ENCODE measurements around the gene SMTNL2. TPM values are rescaled to one million over a fixed set of nuclear protein-coding genes. Genes with fewer than 3 reads are reported as not detected.

The SMTNL2 gene
- total and polyA plus RNA-seq, 2 of the 4 experiments (the other 2 are of a cell fraction) = not detected

GRCh38 chr17:4588898-4589625, 4.7 kb downstream of the SMTNL2 start:
- Histone ChIP-seq H4K8ac (ENCODE audit: low read depth in 2 of 2, low read length in 2 of 2) (no peak overlapping the region), H3K14ac (replicated peaks; ENCODE audit: low read depth, low read length) (no peak overlapping the region), H3K18ac (ENCODE audit: low read depth, low read length) (no peak overlapping the region), H3K23ac (ENCODE audit: low read depth, low read length) (no peak overlapping the region), H3K4me2 (ENCODE audit: low read depth, low read length) (no peak overlapping the region), H3K36me3 (ENCODE audit: control insufficient read depth, insufficient read depth, low read length) (no peaks in the 10 kb centered on the region), H4K20me1 (ENCODE audit: insufficient read depth, low read length) (no peaks in the 10 kb centered on the region), H3K4me1 (ENCODE audit: control insufficient read depth, insufficient read depth, low read length) (peaks cover 4% of the 10 kb centered on the region; the same call in 1 of the 2 replicates), H2BK120ac (ENCODE audit: low read depth, low read length) (no peak overlapping the region), H2AK5ac (ENCODE audit: low read depth, low read length) (no peak overlapping the region), H2AK9ac (replicated peaks; ENCODE audit: low read depth, low read length, poor library complexity) (no peak overlapping the region), H2BK20ac (ENCODE audit: low read depth, low read length) (no peak overlapping the region), H3K56ac (ENCODE audit: extremely low read depth, insufficient read depth, low read length) (no peak overlapping the region), H2BK15ac (ENCODE audit: low read depth, low read length) (no peak overlapping the region), H4K5ac (ENCODE audit: low read depth, low read length) (no peak overlapping the region), H2BK5ac (ENCODE audit: low read depth, low read length, poor library complexity, severe bottlenecking) (no peak overlapping the region), H3K79me1 (ENCODE audit: low read depth in 1 of 2, low read length in 2 of 2) (no peaks in the 10 kb centered on the region), H3K9me3 (ENCODE audit: control insufficient read depth, insufficient read depth, low read length) (no peaks in the 10 kb centered on the region), H3K4me3 (ENCODE audit: insufficient read depth, low read depth, low read length) (no peak overlapping the region), H3K9me1 (ENCODE audit: insufficient read depth, low read length) (no peaks in the 10 kb centered on the region), H3K27ac (ENCODE audit: insufficient read depth, low read length) (no peak overlapping the region), H3K27me3 (ENCODE audit: control insufficient read depth, insufficient read depth, low read length) (peaks cover 63% of the 10 kb centered on the region), H3K4ac (ENCODE audit: low read depth, low read length) (no peak overlapping the region), H4K91ac (ENCODE audit: insufficient read depth, low read depth, low read length) (no peak overlapping the region), H3K9ac (ENCODE audit: low read depth, low read length) (no peak overlapping the region), H2AFZ (replicated peaks; ENCODE audit: low read length, poor library complexity) (no peak overlapping the region)
- ChIA-PET CTCF (no interaction called here), POLR2A (ENCODE audit: unreplicated experiment) (no interaction called here)
- DNase-seq (no peak), ATAC-seq (ENCODE audit: low read depth) (no peak)
- in situ Hi-C loops (cut with MboI; ENCODE audit: low sequenced_read_pairs) (no loop called here), intact Hi-C loops (cut with micrococcal nuclease) (no loop called here), dilution Hi-C loops (cut with HindIII; ENCODE audit: low sequenced_read_pairs, unreplicated experiment) (no loop called here)
- TF ChIP-seq USF2 (IDR thresholded peaks at IDR 0.05; ENCODE audit: low read depth, low read length) (no peak), POLR2A (IDR thresholded peaks at IDR 0.05; ENCODE audit: low read depth, low read length) (no peak), CTCF (conservative IDR thresholded peaks at IDR 0.05; ENCODE audit: low read depth, low read length) (no peak), BHLHE40 (IDR thresholded peaks at IDR 0.05; ENCODE audit: low read depth, low read length) (no peak), SMC3 (IDR thresholded peaks at IDR 0.05; ENCODE audit: low read depth, low read length) (no peak), FOS (IDR thresholded peaks at IDR 0.05; ENCODE audit: low read depth, low read length) (no peak), RFX5 (IDR thresholded peaks at IDR 0.05; ENCODE audit: low read depth, low read length) (no peak), MAZ (IDR thresholded peaks at IDR 0.05; ENCODE audit: borderline replicate concordance, low read depth, low read length) (no peak), RCOR1 (IDR thresholded peaks at IDR 0.05; ENCODE audit: insufficient replicate concordance, low read length) (no peak), CHD1 (IDR thresholded peaks at IDR 0.05; ENCODE audit: low read depth, low read length) (no peak), RAD21 (IDR thresholded peaks at IDR 0.05; ENCODE audit: low read length) (no peak), CEBPB (IDR thresholded peaks at IDR 0.05; ENCODE audit: low read depth, low read length) (no peak), MAFK (IDR thresholded peaks at IDR 0.05; ENCODE audit: low read depth, low read length) (no peak)
- no TSS peak for BruUV-seq (replicated peaks)
- WGBS, 2 experiments (ENCODE audit: extremely low coverage in 2 of 2, insufficient read length in 1 of 2) = 81% methylated on average over 4 of the region's 22 CpGs; no CpG with 5 or more reads in 1 of the 2 experiments

Data from IMR-90 (cell line).